ENCODE measurements around the gene ZBTB7A.

DNA sequence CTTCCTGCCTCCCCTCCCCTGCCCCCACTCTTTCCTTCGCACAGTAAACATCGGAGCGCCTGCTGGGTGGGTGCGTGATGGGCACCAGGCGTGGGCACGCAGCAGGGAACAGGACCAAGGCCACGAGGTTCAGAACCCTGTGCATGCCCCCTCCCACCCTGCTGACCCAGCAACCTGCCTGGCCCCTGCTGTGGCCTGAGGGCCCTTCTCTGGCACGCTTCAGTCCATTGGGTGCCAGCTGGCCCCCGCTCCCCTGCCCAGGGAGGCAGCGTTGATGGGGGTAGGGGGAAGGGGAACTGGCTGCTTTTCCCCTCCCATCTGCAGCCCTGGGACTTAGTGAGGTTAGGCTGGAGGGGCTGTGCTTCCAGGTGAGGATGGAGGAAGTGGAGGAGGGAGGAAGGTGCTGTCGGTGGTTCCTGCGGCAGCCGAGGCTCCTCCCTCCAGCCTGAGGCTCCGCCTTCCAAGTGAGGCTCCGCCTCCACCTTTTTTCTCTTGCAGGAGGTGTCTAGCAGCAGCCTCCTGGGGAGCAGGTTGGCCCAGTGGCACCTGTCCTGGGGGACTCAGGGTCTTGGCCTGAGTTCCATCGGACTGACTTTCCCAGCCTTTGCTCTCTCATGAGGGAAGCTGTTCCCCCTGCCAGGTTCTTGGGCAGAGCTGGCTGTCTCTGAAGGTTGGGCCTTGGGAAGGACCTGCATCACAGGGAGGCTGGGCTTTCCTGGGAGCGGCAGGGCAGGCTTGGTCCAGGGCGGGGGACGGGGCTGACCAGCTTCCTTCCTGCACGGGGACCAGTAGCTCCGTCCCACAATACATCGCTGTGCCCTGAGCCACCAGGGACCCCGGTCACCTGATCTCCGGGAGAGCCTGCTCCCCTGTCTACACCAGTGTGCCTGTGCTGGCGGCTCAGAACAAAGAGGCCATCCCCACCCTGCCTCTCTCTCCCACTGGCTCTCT is 51.9 kb downstream of the ZBTB7A start:
- TF ChIP-seq CTCF (IDR thresholded peaks at IDR 0.05) (no peak), POLR2AphosphoS5 (IDR thresholded peaks at IDR 0.05) (no peak), POLR2A (IDR thresholded peaks at IDR 0.05) (no peak)
